ENCODE results near the gene DTHD1.

DTHD1 gene

GRCh38 chr4:36316607-36317006 lies 35.2 kb downstream of the DTHD1 start:
- no peak for DNase-seq

GRCh38 chr4:36317721-36318120 lies 36.3 kb downstream of the DTHD1 start:
- no peak for DNase-seq

DNA sequence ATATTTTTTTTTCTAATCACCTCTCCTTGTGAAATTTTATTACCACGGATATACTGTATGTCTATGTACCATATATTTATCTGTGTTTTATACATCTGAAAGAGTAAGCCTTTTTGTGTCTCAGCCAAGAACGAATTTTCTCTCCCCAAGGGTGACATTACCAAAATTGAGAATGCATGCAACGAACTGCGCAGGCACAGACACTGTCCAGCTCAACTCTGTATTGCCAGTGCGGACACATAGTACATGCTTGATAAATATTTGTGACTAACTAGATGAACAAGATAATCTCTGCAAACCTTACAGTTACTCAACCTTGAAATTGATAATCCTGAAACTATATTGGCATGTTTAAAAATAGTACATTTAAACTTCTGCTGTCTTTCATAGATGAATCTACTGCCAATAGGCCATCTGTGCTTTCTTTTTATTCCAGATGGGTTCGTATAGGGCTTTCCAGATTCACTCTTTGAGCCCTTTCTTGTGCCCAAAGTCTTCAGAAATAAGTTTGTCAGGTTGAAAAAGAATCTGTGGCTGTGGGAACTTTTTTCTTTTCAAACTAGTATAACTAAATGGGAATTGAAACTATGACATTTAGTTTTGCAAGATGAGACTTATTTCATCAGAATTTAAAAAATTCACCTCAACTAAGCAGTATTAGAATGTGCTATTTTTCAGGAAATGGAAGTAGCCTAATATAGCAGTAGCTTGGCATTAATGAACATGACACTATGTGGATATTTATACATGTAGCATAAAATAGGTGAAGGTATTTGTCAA lies 38.9 kb downstream of the DTHD1 start:
- DNase-seq, result no peak

DNA sequence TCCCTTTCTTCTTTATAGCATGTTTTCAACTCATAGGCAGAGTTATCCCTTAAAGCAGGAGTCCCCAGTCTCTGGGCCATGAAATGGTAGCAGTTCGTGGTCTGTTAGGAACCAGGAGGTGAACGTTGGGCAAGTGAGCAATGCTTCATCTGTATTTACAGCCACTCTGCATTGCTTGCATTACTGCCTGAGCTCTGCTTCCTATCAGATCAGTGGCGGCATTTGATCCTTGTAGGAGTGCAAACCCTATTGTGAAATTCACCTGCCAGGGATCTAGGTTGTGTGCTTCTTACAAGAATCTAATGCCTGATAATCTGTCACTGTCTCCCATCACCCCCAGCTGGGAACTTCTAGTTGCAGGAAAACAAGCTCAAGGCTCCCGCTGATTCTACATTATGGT lies 39.8 kb downstream of the DTHD1 start:
- no peak for DNase-seq

GRCh38 chr4:36322921-36323354 lies 41.5 kb downstream of the DTHD1 start:
- DNase-seq, result peak; percentile 14

GRCh38 chr4:36323816-36324419 lies 42.5 kb downstream of the DTHD1 start:
- DNase-seq, result no peak

DNA sequence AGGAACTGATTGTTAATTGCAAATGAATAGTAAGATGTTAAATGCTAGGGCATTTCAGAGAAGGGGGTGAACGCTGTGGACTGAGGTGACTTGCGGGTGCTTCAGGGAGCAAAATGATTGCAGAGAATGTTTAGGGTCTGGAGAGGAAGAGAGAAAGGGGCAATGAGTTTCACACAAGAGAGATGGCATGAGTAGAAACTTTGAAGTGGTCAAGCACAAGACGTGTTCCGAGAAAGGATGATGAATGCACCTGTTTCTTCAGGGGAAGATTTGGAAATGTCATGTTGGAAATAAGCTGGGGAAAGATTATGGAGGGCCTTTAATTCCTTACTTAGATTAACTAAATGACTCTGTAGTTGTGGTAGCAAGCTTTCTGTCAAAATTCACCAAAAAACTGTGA lies 43.4 kb downstream of the DTHD1 start:
- DNase-seq, result no peak

- DNase-seq, result no peak
Measured at GRCh38 chr4:36325499-36325898, 44.1 kb downstream of the DTHD1 start.

GRCh38 chr4:36325926-36326325 lies 44.5 kb downstream of the DTHD1 start:
- DNase-seq, result no peak

DNA sequence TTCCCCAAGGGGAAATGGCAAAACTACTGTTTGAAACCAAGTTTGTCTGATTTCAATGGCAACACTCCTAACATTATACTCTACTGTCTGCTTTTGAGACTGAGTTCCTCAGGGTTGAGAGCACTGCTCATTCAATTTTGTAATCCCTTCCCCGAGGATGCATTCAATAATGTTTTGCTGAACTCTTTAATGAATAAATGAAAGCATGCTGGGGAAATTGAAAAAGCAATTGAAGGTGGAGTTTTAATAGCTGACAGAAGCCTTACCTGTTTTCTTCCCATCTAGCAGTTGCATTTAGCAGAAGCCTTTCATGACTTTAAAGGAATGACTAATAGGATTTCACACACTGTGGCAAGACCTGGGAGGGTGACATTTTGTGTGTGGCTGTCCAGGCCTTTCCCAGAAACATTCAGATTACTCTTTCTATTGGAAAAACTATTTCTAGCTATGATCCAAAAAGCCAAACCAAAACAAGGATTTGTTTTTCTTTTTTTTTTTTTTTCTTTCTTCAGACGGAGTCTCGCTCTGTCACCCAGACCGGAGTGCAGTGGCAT lies 45.1 kb downstream of the DTHD1 start:
- no peak for DNase-seq

- no peak for DNase-seq
Measured at GRCh38 chr4:36327400-36327799, 46.0 kb downstream of the DTHD1 start.

DNA sequence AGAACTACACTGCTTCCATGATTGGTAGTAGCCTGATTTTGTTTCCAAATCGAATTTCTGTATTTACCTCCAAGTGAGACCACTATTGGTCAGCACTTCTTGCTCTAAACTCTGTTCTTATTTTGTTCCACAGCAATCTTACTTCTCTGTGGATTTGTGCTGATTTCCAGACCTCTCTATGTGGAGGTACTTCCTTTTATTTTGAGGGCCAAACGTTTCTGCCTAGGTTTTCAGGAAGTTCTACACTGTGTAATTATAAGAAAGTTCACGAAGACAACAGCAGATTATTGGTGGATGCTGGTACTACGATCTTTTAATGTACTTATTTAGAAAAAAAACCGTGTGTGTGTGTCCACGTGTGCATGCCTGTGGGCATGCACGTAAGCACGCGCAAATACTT lies 46.7 kb downstream of the DTHD1 start:
- DNase-seq, result no peak

DNA sequence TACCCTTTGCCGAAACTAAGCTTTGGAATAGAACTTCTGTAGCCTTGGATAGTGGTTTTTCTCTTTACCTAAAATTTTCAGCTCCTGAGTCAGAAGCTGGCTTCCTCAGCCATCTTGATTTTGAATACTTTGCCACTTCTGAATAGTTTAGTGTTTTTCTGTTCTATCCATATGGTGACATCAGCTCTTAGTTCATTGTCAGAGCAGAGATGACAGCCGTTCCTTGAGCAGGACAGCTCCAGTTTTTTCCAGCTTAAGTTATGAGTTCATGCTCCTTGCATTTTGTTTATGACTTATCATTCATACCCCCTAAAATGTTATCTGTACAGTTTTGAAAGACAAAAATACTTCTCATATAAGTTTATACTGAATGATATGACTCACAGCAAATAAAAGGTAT lies 47.8 kb downstream of the DTHD1 start:
- DNase-seq, result no peak

DNA sequence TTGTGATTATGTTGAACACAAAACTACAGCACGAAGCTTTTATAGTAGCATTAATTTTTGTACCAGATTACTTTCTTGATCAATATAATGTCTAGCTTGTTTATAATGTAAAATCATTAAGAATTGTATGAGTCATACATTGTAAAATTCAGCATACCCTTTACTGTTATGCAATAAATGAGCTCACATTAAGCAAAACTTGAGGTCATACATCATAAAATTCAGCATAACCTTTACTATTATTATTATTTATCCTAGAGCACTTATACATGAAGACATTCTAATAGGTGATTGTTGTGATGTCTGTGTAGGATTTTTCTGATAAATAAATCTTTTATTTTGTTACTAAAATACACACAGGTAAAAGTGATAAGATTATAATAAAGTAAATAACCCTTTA lies 49.4 kb downstream of the DTHD1 start:
- no peak for DNase-seq

GRCh38 chr4:36332023-36332781 lies 50.8 kb downstream of the DTHD1 start:
- DNase-seq, result no peak

DNA sequence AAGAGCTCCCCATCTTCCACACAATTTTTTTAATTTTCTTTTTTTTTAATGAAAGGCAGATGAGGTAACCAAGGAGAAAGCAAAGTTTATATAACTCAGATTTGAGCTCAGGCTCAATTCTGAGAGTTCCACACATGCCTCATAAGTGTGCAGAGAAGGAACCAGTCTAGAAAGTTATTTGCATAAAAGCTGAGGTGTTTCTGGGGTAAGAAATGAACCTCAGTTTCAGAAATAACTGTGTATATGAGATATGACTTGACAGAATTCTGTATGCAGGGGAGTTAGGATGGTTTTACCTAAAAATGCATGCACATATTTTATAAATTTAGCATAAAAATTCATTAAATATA lies 51.3 kb downstream of the DTHD1 start:
- no peak for DNase-seq

GRCh38 chr4:36333303-36333877 lies 52.0 kb downstream of the DTHD1 start:
- no peak for DNase-seq

DNA sequence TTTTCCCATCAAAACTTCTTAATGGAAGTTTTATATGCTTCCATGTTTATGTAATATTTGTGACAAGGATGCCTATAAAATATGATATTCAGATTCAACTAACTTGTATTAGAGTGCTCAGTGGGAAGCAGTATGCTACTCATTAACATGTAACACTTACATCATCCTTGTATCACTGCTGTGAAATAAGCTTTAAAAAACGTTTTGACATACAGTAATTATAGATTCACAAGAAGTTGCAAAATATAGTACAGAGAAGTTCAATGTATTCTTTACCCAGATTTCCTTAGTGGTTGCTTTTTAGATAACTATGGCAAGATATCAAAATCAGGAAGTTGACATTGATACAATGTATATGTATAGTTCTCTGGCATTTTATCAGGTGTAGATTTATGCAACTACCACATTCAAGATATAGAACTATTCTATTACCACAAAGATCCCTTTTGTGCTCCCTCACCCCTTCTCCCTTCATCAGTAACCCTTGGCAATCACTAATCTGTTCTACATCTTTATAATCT lies 56.3 kb downstream of the DTHD1 start:
- DNase-seq, result no peak

DNA sequence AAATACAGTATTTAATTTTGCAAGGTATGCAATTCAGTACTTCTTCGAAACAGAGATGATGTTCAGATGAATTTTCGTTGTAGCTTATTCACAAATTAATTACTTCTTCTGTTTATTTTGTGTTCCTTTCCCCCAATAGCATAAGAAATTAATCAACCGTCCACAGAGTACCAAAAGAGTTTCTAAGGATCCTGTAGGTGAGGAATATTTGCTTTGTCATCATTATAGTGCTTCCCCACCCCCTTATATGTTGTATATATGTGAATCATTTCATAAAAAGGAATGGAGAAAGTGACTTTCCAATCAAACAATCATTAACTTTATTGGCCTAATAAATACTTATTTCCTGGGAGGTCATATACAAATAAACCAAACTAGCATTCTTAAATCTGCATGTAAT lies 57.6 kb downstream of the DTHD1 start:
- DNase-seq, result no peak

DNA sequence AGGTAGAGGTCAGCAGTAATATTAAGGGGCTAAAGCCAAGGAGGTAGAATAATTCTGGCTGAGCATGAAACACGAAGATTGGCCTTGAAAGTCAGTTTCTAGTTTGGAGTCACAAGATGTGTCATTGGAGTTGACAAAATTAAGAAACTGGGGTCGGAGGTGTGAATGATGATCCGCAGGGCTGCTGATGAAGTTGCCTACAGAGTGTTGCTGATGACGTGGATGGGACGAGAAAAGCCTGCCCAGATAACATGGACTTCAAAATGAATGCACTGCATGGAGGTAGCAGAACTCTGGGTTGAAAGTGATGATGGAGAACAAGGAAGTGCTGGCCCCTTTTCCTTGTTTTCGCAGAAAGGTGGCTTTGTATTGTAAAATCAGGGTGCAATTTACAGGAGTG lies 60.5 kb downstream of the DTHD1 start:
- DNase-seq, result no peak

- DNase-seq, result no peak
Measured at GRCh38 chr4:36343501-36344175, 62.2 kb downstream of the DTHD1 start.

DNA sequence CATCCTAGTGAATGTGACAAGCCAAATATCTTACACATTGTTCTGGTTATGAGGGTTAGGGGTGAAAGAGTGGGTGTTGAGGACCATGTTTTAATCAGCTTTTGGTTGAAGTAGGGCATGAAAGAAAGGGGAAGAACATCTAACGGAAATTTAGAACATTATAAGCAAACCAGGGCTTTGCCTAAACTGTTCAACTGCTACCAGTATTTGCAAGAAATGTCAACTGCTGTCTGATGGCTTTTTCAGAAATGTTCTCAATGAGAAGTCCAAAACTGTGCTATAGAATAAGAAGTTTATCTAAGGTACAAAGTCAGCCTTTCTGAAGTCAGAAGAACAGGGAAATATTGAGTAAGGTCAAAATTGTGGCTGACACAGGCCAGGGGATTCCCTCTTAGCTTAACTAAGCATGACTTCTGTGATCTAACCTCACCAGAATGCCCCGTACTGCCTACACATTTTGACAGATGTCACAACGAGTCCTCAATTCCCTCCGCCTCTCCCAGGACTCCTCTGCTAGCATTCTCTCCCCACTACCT lies 67.1 kb downstream of the DTHD1 start:
- DNase-seq, result peak; percentile 13
